ENCODE results near the gene ERG.

ERG gene

DNA sequence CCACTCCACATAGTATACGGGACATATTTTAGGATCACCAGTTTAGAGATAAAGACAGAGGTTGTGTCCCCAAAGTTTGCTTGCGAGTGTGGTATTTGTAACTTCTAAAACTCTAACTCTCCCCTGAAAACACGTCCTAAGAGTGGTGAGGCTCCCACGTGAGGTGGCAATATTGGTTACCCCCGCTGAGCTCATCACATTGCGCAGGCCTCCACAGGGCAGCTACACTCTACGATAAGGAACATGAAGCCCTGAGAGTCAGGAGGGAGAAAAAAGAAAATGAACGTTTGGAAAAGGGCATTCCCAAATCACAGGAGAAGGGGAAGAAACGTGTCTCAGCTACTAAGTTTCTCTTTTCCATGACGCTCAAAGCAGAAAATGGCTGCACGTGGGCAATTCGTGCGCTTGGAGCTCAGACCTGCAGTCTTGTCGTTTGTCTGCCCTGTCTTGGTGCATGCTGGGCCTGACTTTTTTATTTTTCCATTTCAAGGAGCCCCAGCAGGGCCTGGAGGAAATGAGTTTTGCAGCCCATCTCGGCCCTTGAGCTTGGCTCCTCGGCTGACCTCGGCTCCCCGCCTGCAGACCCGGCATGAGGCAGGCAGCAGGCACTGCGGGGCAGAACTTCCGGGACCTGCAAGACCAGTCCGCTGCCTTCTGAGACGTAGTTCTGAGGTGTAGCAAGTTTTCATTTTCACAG, 25.7 kb downstream of the ERG start:
- no peak for DNase-seq

DNA sequence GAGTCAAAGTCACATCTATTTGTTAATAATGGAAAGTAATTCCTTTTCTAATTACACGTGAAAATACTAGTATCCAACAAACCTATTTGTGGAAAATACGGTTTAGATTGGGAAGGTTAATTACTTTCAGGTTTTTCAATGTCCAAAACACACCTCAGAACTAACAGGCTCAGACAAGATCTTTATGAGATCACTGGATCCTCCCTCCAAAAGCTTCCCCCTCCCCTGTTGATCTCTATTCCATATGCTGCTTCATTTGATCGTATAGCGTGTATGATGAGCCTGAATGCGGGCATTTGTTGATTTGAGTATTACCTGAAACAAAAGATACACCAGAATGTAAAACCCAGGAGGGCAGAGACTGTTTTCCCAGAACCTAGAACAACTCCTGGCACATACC, 26.5 kb downstream of the ERG start:
- no peak for DNase-seq

DNA sequence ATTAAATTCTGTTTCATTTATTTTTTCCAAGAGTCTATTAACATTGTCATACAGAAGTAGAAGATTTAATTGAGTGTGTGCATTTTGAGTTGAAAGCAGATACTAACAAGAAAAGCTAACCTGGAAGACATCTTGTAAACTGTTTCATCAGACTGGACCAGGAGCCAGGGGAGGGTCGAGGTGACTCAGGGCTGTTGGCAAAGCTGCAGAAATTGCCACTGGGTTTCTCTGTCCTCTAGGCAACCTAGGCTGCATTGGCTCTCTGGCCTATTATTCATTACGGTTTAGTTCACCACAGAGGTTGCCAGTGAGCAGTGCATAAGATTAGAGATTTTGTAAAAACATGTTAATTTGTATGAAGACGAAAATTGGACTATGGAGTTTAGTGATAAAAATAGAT, 27.5 kb downstream of the ERG start:
- no peak for DNase-seq

DNA sequence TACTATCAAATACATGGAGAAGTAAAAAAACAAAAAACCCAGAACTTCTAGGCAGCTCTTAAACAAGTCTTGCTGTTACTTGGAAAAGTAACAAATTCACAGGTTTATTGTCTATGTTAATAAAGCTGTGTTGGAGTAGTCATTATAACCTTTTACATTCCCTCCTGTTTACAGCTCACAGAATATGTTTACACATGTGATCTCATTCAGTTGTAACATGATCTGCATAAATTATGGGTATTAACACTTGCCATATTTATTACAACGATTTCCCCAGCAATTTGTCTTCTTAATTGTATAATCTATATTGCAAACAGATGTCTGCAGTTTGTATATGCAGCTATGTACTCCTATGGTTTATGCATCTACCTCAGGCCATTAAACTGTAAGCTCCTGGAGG, 28.6 kb downstream of the ERG start:
- DNase-seq, result no peak

DNA sequence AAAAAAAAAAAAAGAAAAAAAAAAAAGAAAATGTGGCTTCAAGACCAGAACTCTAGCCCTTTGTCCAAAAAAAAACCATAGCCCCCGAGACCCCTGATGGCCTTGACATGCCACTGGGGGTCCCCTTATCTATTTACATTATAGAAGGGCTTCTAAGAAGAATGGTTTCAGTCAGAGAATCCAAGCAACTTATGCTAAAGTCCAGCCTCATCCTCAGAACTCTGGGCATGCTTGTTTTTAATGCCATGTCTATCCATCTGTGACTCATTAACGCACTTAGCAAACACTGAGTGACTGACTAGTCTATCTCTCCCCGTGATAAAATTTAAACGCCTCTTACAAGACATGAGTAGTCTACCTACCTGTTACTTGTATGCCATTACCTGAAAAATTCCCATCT, 29.3 kb downstream of the ERG start:
- no peak for DNase-seq

DNA sequence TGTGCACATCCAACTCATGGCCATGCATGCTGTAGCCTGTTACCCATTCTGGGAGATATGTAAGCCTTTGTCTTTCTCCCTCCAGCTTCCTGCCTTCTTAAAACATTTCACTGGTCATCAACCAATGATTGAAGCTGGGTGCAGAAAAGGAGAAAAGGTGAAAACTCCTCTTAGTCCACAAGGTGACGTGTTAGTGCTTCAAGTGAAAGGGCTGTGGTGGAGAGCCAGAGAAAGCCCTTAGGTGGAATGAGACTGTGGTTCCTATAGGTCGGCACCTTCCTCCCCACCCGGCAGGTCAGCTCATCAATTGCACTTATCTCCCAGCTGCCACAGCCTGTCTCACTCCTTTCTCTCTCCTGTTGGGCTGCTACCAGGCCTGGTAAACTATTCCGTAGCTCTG, 30.4 kb downstream of the ERG start:
- DNase-seq, result no peak

DNA sequence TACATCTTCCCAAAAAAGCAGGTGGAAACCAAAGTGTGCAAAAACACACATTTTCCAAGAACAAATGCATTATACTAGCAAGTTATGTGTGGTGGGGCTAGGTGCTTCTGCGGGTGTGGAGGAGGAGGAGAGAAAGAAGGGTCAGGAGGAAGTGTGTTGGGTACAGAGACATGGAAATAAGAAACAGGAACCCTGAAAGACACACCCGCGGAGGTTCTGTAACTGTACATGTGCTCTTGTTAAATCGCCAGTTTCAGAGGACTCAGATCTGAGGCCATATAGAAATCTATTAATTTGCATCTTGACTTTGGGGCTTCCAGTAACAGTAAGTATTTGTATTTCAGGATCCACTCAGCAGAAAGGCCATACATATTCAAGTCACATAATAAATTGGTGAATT, 30.9 kb downstream of the ERG start:
- no peak for DNase-seq

DNA sequence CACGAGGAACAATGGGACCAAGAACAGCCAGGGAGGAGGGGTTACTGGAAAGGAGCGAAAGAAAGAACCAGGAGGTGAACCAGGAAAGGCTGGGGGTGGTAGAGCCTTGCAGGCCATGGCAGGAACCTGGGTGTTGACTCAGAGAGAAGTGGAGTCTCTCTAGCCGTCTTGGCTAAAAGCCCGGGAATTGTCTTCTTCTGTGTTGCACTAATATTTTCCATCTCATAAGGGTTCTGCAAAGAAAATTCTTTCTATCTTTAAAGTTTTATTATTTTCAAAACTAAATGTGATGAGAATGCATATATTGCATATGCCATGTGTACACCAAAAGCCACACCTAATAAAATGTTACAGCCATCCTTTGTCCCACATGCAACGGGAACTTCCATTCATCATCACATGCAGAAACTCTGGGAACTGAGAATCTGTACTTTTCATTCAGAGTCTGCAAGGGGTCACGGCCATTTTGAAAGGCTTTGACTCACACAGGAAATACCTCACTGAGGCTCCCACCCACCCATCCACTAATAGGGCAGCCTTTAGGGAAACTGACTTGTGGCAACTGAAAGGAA, 38.0 kb downstream of the ERG start:
- no peak for DNase-seq

DNA sequence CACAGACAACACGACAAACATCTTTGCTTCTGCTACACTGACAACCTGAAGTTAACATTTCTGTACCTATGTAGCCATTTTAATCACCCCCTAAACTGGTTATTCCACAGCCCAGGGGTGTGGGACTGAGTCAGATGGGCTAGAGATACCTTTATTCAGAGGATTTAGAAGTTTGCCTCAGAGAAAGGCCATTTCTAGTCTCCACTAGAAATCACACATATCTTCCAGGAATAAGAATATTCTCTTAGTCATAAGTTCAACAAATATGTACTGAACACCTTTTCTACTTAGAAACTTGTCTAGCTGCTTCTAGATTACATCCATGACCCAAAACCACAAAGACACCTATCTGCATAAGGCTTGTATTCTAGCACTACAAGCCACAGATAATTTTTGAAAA, 38.8 kb downstream of the ERG start:
- no peak for DNase-seq

DNA sequence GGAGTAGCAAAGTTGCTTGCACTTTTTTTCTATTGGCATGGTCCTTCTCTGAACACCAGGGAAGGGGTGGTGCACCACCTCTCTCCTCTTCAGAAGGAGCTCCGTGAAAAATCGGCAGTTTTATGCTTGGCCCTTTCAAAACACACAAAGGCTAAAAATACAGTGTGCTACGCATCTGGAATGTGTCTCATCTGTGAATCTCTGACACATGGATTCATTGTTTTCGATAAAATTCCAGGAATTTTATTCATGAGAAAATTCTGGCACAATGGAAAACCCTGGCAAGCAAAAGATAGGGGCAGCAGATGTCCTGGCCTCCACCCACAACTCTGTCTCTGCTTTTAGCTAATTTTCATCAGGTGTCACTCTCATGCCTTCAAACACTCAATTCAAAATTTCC, 42.9 kb downstream of the ERG start:
- no peak for DNase-seq

DNA sequence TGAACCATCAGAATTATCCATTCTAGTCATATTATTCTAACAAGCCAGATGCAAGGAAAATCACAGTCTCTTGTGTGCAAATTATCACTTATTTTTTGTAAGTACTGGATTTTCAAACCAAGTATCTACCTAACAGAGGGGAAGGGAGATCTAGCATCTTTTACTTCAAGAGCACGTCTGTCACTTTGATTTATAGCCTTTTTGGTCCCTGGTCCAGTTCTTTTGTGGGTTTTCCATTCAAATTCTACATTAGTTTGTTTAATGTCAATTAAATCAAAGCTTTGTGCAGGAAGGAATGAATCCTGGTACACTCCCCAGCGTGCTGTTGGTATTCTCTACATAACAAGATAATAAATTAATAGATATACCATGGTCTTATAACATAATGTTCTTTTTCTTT, 43.6 kb downstream of the ERG start:
- DNase-seq, result no peak

DNA sequence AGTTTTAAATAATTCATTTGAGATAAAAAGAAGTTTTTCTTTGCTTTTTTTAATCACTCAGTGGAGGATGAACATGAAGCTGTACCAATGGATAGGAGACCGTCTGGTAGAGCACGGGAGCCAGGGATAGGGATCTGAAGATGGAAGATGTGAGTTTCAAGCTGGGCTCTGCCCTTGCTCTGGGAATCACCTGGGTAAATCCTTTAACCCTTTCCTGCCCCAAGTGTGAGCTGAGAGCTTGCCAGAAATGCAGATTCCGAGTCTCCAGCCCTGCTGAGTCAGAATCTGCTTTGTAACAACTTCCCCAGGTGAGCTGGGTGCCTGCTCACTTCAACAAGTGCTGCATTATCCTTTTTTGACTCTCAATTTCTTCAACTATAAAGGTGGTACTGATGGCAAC, 44.1 kb downstream of the ERG start:
- DNase-seq, result no peak

DNA sequence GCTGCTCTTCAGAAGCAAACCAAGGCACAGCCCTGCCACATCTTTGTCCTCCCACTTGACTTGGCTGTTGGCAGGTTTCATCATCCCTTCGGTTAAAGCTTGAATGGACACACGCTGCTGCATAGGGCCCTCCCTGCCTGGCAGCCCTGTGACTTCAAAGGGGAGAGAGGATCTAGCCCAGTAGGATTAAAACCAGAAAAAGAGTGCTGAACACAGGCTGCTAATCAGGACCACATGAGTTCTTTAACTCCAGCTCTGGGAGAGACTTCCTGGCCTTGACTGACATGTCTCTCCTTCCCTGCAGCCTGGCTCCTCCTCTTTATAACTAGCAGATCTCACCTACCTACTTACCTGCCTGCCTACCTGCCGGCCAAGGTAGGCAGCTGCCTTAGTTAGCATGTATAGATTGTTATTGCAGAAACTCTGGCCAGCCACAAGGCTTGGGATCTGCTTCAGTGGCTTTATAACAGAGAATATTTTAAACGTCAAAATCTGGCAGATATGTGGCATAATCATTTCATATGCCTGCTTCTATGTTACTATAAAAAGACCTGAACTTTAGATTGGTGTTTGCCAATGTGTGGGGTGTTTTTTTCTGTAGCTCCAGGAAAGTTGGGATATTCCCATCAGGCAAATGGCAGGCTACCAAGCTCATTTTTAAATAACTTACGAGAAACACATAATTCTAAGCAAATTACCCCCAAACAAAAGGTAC, 49.4 kb downstream of the ERG start:
- DNase-seq, result no peak

DNA sequence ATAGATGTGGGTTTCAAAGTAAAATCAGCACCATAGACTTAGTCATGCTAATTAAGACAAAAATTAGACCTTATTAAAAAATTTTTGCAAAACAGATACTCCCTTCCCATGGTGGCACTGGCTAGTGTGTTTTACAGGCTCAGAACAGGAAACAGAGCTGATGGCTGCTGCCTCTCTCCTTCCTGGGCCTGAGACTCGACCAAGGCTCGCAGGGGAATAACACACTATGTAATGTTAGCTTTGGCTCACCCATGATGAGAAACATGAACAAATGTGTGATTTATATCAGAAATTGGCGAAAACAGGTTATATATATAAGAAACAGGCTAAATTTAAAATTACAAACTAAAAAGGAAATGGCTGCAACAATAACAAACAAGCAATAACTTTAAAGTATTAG, 50.7 kb downstream of the ERG start:
- no peak for DNase-seq

DNA sequence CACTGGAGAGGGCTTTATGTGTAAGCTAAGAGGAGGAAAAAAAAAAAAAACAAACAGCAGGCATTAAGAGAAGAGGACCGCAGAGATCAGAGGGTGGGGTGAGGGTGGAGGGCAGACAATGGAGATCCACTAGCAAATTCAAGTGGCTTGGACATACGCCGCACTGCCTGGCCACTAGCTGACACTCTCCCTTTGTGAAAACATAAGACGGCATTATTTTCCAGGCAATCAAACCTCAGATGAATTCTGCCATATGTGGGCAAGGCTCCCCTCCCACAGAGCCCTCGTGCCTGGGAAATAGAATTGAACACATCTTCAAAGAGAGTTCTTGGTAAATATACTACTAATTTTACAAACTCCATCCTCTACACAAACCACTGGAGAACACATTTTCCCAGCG, 53.6 kb downstream of the ERG start:
- no peak for DNase-seq

DNA sequence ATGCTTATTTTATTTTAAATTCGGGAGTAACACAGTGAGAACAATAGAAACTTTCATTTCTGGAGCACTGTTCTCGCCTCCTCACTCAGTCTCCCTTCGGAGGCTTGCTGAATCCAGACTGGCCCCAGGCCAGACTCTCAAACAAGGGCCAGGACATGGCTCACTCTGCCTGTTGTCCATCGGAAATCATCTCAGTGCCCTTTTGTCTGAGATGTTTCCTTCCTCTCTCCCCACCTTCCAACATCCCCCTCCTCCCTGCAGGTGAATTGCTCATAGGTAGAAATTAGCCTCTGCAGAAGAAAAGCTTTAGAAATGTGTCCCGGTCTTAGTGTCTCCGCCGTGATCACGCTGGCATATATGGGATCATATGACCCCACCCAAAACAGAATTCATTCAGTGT, 55.2 kb downstream of the ERG start:
- no peak for DNase-seq

DNA sequence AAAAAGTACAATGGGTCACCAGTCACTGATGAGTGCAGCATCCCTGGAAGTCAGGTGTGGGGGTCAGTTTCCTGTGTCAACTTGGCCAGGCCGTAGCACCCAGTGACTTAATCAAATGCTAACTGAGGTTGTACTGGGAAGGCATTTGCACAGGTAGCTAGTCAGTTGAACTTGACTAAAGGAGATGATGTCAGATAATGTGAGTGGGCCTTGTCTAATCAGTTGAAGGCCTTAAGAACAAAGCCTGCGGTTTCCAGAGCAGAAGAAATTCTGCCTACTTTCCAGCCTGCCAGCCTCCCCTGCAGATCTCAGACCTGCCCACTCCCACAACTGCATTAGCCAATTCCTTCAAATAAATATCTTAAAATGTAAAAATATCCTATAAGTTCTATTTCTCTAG, 57.1 kb downstream of the ERG start:
- no peak for DNase-seq

DNA sequence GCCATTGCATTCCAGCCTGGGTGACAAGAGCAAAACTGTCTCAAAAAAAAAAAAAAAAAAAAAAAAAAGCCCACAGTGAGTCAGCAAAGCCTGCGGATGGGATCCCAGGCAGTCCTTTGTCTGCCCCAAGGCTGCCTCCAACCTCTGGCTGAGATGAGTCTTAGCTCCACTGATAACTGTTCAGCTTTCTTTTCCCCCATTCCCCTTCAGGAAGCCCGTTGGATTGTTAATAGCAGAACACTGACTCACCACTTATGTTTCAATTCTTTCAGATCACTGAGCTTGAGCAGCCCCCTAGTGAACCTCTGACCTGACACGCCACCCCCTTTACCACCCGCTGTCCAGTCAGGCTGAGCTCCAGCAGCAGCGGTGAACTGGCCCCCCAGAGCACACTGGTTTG, 57.5 kb downstream of the ERG start:
- no peak for DNase-seq

DNA sequence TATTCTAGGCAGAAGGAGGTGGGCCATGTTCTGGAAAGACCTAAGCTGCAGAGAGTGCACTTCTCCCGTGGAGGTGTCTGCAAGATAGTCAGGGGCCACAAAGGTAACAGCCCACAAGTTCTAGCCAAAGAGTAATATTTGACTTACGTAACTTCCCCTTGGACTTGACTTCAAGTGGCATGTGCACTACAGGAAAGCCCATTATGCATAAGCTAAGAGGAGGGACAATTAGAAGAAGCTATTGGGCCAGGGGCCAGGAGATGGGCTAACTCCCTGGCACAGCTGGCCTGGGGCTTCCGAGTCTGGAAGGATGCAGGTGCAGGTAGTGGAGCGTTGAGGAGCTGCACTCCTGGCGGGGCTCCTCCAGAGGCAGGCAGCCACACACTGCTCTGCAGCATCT, 58.3 kb downstream of the ERG start:
- DNase-seq, result no peak

DNA sequence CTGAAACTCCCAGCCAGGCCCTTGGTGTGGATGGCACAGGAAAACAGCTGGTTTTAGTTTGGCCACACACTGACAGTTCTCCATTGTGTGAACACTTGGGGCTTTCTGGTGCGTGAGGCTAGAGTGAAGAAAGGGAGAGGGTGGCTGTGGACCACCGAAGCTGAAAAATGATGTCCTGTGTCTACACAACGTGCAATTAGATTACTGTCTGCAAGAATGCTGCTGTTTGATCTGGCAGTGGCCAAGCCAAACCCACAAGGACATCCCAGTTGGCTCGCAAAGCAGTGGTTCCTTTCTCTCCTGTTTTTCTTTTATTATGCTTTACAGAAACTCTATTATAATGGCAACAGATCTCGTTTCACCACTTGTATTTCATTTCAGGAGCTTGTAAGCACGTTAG, 58.9 kb downstream of the ERG start:
- DNase-seq, result no peak

DNA sequence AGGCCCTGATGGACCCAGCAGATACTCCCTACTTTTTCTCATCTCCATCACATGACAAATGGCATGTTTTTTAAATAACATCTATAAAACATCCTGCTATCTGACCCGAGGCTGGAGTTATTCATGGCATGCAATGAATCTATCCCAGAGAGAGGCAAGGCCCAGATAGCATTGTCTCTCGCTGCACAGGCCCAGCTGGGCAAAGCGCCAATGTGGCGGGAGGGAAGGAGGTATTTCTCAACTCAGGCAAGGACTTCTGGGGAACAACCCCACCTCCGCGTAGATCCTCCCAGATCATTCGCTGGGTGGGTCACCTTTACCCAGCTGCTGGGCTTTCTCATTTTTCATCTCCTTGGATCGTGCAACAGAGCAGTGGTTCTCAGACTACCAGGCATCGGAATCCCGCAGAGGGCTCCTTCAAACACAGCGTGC, 59.8 kb downstream of the ERG start:
- DNase-seq, result no peak

DNA sequence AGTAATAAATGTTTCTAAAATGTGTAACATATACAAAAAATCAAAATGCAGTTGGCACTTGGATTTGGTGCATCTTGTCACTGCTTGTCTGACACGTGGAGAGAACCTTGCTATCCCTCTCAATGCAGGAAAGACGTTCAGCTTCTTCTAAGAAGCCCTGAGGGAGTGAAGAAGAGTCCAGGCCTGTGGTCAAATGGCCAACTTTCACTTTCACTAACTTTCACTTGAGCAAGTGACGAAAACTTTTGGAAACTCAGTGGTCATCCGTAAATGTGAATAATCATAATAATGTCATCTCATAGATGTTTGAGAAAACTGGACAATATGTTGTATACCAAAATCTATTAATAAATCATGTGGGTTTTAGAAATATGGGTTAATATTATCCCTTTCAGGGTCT, 61.9 kb downstream of the ERG start:
- DNase-seq, result no peak

DNA sequence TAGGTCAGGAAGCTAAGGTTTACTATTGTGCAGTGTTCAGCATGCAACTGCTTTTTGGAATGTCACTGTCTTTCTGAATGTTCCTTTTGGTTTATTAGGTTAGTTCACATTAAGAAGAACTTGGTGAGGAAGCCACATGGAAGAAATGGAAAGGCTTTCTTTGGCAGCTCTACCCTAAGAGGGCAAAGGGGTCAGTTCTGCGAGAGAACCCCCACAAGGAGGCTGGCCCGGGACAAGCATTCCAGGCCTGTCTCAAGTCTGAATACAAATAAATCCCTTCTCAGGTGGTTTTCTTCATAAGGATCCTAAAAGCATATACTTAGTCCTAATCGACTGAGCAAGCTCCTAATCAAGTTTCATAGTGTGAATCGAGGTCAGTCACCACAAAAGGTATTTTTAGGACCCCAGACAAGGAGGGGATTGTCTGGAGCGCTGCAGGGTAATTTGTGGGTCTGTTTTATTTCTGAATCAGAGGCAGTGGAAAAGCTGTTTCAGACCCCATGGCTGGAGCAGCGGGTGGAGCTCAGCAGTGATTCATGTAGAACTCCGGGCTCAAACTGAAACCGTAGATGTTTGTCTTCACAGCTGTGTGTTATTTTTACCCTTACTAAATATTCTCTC, 63.3 kb downstream of the ERG start:
- no peak for DNase-seq

DNA sequence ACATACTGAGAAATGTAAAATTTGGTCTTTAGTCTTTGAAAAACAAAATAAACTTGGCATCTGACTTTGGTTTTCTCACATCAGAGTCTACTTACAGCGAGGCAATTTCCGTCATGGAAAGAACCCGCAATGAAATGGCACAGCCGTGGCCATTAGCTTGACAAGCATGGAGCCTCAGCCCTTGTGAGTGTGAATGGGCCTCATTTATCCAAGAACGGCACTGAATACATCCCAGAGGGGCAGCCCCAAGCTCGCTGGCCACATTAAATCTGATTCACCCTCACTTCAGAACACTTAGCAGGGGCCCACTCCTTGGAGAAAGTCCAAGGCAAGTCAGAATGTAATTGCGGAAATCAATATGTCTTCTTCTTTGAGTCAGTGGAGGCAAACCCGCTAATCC, 64.8 kb downstream of the ERG start:
- no peak for DNase-seq

Measured in activated T-cell treated with anti-CD3 and anti-CD28 coated beads, Interleukin-2, amount 50 U/mL, for 48 hours (primary cell).